Measurements from ENCODE around the gene RNF152. TPM values are rescaled to one million over a fixed set of nuclear protein-coding genes. Genes with fewer than 3 reads are reported as not detected.

Gene RNF152
- total and polyA plus RNA-seq, 2 experiments from 2014 or later = 1.1 to 9.4 TPM

DNA sequence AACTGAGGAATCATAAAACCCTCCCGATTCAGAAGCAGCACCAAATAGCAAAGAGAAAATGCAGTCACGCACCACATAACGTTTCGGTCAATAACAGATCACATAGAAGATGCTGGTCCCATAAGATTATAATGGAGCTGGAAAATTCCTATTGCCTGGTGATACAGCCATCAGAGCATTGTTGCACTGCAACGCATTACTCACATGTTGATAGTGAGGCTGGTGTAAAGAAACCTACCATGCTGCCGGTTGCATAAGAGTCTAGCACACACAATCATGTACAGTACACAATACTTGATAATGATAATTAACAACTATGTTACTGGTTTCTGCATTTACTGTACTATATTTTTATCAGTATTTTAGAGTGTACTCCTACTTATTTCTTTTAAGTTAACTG lies 32.5 kb downstream of the RNF152 start:
- H3K4me3 ChIP-seq = no peak overlapping the region
- H3K36me3 ChIP-seq = no peaks in the 10 kb centered on the region
- TF ChIP-seq, protein P1, sequence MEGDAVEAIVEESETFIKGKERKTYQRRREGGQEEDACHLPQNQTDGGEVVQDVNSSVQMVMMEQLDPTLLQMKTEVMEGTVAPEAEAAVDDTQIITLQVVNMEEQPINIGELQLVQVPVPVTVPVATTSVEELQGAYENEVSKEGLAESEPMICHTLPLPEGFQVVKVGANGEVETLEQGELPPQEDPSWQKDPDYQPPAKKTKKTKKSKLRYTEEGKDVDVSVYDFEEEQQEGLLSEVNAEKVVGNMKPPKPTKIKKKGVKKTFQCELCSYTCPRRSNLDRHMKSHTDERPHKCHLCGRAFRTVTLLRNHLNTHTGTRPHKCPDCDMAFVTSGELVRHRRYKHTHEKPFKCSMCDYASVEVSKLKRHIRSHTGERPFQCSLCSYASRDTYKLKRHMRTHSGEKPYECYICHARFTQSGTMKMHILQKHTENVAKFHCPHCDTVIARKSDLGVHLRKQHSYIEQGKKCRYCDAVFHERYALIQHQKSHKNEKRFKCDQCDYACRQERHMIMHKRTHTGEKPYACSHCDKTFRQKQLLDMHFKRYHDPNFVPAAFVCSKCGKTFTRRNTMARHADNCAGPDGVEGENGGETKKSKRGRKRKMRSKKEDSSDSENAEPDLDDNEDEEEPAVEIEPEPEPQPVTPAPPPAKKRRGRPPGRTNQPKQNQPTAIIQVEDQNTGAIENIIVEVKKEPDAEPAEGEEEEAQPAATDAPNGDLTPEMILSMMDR (IDR thresholded peaks at IDR 0.05; ENCODE audit: low read depth, low read length) = no peak
- H3K27me3 ChIP-seq = no peaks in the 10 kb centered on the region
- DNase-seq (ENCODE audit: low read depth in 1 of 2, low spot score in 1 of 2) = peak in 1 of 2 donors; percentile 30
- H3K4me1 ChIP-seq (ENCODE audit: low read depth) = peaks cover 10% of the 10 kb centered on the region
- no peaks in the 10 kb centered on the region for H3K9me3 ChIP-seq (ENCODE audit: low read depth)
- H3K27ac ChIP-seq = no peak overlapping the region

GRCh38 chr18:61859113-61859512 lies 33.7 kb downstream of the RNF152 start:
- Histone ChIP-seq H3K36me3 (no peaks in the 10 kb centered on the region), H3K27me3 (no peaks in the 10 kb centered on the region), H3K27ac (no peak overlapping the region), H3K4me3 (no peak overlapping the region), H3K9me3 (ENCODE audit: low read depth) (no peaks in the 10 kb centered on the region), H3K4me1 (ENCODE audit: low read depth) (peaks cover 20% of the 10 kb centered on the region)
- TF ChIP-seq, protein P1 (IDR thresholded peaks at IDR 0.05; ENCODE audit: low read depth, low read length) = no peak
- no peak for DNase-seq (ENCODE audit: low read depth in 1 of 2, low spot score in 1 of 2)

DNA sequence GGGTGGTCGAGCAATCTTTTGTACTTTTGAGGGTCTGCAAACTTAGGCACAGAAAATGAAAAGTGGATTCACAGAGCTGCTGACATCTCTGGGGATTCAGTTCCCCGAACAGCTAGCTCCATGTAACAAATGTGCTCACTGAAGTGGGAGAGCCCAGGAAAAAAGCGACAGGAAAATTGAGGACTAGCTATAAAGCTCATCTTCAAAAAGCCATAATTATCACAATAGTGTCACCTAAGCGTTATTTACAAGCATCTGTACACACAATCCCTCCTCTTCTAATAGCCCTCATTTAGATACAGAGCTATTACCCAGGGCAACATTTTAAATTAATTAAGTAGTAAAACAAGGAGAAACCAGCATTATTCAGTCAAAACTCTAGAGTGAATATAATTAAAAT lies 36.1 kb downstream of the RNF152 start:
- Histone ChIP-seq H3K9me3 (ENCODE audit: low read depth) (no peaks in the 10 kb centered on the region), H3K4me1 (ENCODE audit: low read depth) (peaks cover 22% of the 10 kb centered on the region), H3K27me3 (no peaks in the 10 kb centered on the region), H3K36me3 (no peaks in the 10 kb centered on the region), H3K27ac (no peak overlapping the region), H3K4me3 (no peak overlapping the region)
- DNase-seq (ENCODE audit: low read depth in 1 of 2, low spot score in 1 of 2) = no peak
- TF ChIP-seq, protein P1 (IDR thresholded peaks at IDR 0.05; ENCODE audit: low read depth, low read length) = no peak

GRCh38 chr18:61855449-61856378 lies 37.1 kb downstream of the RNF152 start:
- Histone ChIP-seq H3K27me3 (no peaks in the 10 kb centered on the region), H3K27ac (no peak overlapping the region), H3K4me3 (no peak overlapping the region), H3K9me3 (ENCODE audit: low read depth) (no peaks in the 10 kb centered on the region), H3K36me3 (no peaks in the 10 kb centered on the region), H3K4me1 (ENCODE audit: low read depth) (peaks cover 22% of the 10 kb centered on the region)
- no peak for DNase-seq (ENCODE audit: low read depth in 1 of 2, low spot score in 1 of 2)
- TF ChIP-seq, protein P1 (IDR thresholded peaks at IDR 0.05; ENCODE audit: low read depth, low read length) = no peak

DNA sequence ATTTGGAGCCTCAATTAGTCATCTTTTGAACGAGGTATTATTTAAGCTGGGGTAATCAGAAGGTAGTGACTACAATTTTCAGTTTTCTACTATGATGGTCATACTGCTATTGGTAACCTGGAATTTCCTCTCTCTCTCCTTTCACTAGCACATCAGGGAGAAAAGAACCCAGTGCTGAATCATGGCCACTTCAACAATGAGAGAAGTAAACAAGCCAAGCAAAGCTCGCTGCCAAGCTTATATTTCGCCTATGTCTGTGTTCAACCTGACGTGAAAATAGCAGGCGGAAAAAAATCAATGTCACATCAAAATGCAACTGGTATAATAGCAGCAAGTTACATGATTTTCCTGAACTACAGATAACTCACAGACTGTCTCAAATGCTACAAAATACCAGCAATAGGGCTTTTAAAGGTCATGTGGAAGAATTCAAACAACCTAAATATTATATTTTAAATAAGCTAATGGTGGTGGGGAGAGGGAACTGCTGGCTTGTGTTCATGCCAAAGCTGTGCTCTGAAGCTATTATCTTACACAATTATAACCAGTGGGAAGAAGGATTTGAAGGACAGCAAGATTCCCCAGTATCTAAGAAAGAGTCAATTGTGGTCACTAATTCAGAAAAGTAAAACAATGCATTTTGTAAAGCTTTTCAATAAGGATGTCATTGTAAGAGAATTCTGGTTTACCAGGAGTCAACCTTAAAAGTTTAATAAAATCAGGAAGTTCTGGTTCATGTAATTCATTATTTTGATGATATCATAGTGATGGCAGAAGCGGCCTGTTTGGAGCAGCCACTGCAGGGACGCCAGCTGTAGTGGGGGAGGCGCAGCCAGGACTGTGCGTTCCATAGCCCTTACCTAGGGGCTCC lies 38.0 kb downstream of the RNF152 start:
- Histone ChIP-seq H3K4me1 (ENCODE audit: low read depth) (peaks cover 30% of the 10 kb centered on the region), H3K9me3 (ENCODE audit: low read depth) (no peaks in the 10 kb centered on the region), H3K27me3 (no peaks in the 10 kb centered on the region), H3K36me3 (no peaks in the 10 kb centered on the region), H3K4me3 (no peak overlapping the region), H3K27ac (no peak overlapping the region)
- TF ChIP-seq, protein P1 (IDR thresholded peaks at IDR 0.05; ENCODE audit: low read depth, low read length) = no peak
- DNase-seq (ENCODE audit: low read depth in 1 of 2, low spot score in 1 of 2) = peak in 1 of 2 donors; percentile 4
